Measurements from ENCODE around the gene NPHP4. TPM values are rescaled to one million over a fixed set of nuclear protein-coding genes. Genes with fewer than 3 reads are reported as not detected.

Gene NPHP4
- polyA plus RNA-seq, 3 donors, result 0.39 to 13.7 (median 1.2) TPM

DNA sequence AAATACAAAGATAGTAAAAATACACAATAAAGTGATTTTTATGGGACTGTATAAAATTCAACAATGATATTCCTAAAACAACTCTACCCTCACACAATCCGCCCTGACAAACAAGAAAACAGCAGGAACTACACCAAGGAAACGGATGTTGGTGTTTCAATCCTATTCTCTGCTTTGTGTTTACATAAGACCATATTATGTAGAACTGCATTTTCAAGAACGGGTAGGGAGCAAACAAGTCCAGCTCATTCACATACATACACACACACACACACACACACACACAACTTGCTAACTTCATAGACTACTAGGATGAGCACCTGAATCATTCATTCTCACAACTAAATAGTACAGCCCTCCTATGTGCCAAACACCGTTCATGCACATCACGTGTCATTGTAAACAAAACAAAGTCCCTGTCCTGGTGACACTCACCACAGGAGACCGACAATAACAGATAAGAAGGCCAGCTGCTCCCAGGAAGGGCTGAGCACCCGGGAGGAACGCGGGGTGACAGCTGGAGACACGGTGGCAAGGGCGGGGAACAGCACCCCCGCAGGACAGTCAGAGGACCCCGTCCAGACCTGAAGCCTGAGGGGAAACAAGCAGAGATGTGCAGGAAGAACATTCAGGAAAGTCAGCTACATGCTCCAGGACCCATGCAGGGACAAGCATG lies 43.0 kb downstream of the NPHP4 start:
- peaks cover 10 to 17% of the 10 kb centered on the region in 2 donors for H3K36me3 ChIP-seq (replicated peaks in 1 of 2; ENCODE audit: control insufficient read depth in 1 of 2, insufficient read depth in 2 of 2, low read length in 2 of 2)
- TF ChIP-seq, protein P1, sequence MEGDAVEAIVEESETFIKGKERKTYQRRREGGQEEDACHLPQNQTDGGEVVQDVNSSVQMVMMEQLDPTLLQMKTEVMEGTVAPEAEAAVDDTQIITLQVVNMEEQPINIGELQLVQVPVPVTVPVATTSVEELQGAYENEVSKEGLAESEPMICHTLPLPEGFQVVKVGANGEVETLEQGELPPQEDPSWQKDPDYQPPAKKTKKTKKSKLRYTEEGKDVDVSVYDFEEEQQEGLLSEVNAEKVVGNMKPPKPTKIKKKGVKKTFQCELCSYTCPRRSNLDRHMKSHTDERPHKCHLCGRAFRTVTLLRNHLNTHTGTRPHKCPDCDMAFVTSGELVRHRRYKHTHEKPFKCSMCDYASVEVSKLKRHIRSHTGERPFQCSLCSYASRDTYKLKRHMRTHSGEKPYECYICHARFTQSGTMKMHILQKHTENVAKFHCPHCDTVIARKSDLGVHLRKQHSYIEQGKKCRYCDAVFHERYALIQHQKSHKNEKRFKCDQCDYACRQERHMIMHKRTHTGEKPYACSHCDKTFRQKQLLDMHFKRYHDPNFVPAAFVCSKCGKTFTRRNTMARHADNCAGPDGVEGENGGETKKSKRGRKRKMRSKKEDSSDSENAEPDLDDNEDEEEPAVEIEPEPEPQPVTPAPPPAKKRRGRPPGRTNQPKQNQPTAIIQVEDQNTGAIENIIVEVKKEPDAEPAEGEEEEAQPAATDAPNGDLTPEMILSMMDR (IDR thresholded peaks at IDR 0.05), result no peak

DNA sequence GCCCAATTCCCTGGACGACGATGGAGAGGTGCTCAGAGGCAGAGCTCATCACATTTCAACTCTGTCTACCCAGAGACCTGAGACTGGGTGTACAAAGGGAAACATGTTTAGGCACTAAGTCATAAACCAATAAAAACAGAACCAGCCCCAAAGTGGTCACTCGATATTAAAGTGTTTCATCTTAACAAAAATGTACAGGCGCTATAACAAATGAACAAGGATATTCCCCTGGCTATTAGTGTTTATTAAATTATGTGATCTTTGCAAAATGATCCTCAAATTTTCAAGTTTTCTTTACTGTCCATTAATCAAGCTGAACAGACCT lies 43.6 kb downstream of the NPHP4 start:
- intact Hi-C loops (cut with micrococcal nuclease), result no loop called here
- Histone ChIP-seq H3K4me2 (replicated peaks; ENCODE audit: extremely low read depth, low read length, poor library complexity, severe bottlenecking) (no peak overlapping the region), H3K9me3 (replicated peaks in 1 of 2; ENCODE audit: control insufficient read depth in 1 of 2, insufficient read depth in 1 of 2, low read length in 2 of 2) (no peaks in the 10 kb centered on the region), H3K4me1 (ENCODE audit: control insufficient read depth in 1 of 2, insufficient read depth in 2 of 2, low read length in 2 of 2) (no peaks in the 10 kb centered on the region), H2AFZ (ENCODE audit: insufficient read depth, low read depth, low read length, poor library complexity, severe bottlenecking) (no peak overlapping the region), H4K20me1 (ENCODE audit: insufficient read depth, low read length) (no peaks in the 10 kb centered on the region), H3K36me3 (replicated peaks in 1 of 2; ENCODE audit: control insufficient read depth in 1 of 2, insufficient read depth in 2 of 2, low read length in 2 of 2) (peaks cover 10 to 13% of the 10 kb centered on the region in 2 donors), H3K79me2 (ENCODE audit: insufficient read depth, low read length) (no peaks in the 10 kb centered on the region), H3K9ac (ENCODE audit: insufficient read depth, low read length, poor library complexity, severe bottlenecking) (no peak overlapping the region), H3K4me3 (replicated peaks in 1 of 3; ENCODE audit: low read depth in 2 of 3, low read length in 3 of 3) (no peak overlapping the region), H3K27ac (ENCODE audit: low read depth in 1 of 2, low read length in 2 of 2) (no peak overlapping the region), H3K27me3 (ENCODE audit: control insufficient read depth in 2 of 2, insufficient read depth in 2 of 2, low read length in 2 of 2) (no peaks in the 10 kb centered on the region)
- TF ChIP-seq, protein P1 (IDR thresholded peaks at IDR 0.05), result no peak
- Mint-ChIP-seq H3K36me3 (peaks cover 37 to 39% of the 10 kb centered on the region in 2 donors), H3K9me3 (no peaks in the 10 kb centered on the region), H3K27ac (no peak overlapping the region), H3K4me3 (no peak overlapping the region), H3K27me3 (ENCODE audit: low read depth in 3 of 3) (peaks cover 0 to 2% (median 0%) of the 10 kb centered on the region in 3 donors), H3K4me1 (no peaks in the 10 kb centered on the region)
- no CpG with 5 or more reads among the region's 4 CpGs for WGBS (ENCODE audit: insufficient coverage)
- no peak for DNase-seq

More for the DNA sequence above, 43.0 kb downstream of the NPHP4 start:
- Histone ChIP-seq H3K9ac (ENCODE audit: insufficient read depth, low read length, poor library complexity, severe bottlenecking) (no peak overlapping the region), H3K4me1 (ENCODE audit: control insufficient read depth in 1 of 2, insufficient read depth in 2 of 2, low read length in 2 of 2) (no peaks in the 10 kb centered on the region), H3K27me3 (ENCODE audit: control insufficient read depth in 2 of 2, insufficient read depth in 2 of 2, low read length in 2 of 2) (no peaks in the 10 kb centered on the region), H4K20me1 (ENCODE audit: insufficient read depth, low read length) (no peaks in the 10 kb centered on the region), H3K27ac (ENCODE audit: low read depth in 1 of 2, low read length in 2 of 2) (no peak overlapping the region), H3K9me3 (replicated peaks in 1 of 2; ENCODE audit: control insufficient read depth in 1 of 2, insufficient read depth in 1 of 2, low read length in 2 of 2) (no peaks in the 10 kb centered on the region), H3K79me2 (ENCODE audit: insufficient read depth, low read length) (no peaks in the 10 kb centered on the region), H3K4me2 (replicated peaks; ENCODE audit: extremely low read depth, low read length, poor library complexity, severe bottlenecking) (no peak overlapping the region), H3K4me3 (replicated peaks in 1 of 3; ENCODE audit: low read depth in 2 of 3, low read length in 3 of 3) (no peak overlapping the region), H2AFZ (ENCODE audit: insufficient read depth, low read depth, low read length, poor library complexity, severe bottlenecking) (no peak overlapping the region)
- Mint-ChIP-seq H3K36me3 (peaks cover 42 to 43% of the 10 kb centered on the region in 2 donors), H3K27ac (peak overlapping the region in 1 of 7 donors; percentile 34), H3K4me1 (no peaks in the 10 kb centered on the region), H3K27me3 (ENCODE audit: low read depth in 3 of 3) (peaks cover 0 to 2% (median 0%) of the 10 kb centered on the region in 3 donors), H3K4me3 (no peak overlapping the region), H3K9me3 (no peaks in the 10 kb centered on the region)
- 93% methylated on average over 11 of the region's 13 CpGs for WGBS (ENCODE audit: insufficient coverage)
- no peak for DNase-seq
- intact Hi-C loops (cut with micrococcal nuclease), result no loop called here
